NCI-H1417 (cell line): ENCODE results near the gene NTNG1.
"Not testable (repeated sequence)": the region's sequence is repeated elsewhere in the genome, so short reads cannot be mapped to it uniquely, and the experiment has no call there.

Source experiments
- DNase-seq, 3 experiments: peaks; one replicate each; lab custom pipeline; 2025; lab: John Stamatoyannopoulos, UW

The NTNG1 gene

DNA sequence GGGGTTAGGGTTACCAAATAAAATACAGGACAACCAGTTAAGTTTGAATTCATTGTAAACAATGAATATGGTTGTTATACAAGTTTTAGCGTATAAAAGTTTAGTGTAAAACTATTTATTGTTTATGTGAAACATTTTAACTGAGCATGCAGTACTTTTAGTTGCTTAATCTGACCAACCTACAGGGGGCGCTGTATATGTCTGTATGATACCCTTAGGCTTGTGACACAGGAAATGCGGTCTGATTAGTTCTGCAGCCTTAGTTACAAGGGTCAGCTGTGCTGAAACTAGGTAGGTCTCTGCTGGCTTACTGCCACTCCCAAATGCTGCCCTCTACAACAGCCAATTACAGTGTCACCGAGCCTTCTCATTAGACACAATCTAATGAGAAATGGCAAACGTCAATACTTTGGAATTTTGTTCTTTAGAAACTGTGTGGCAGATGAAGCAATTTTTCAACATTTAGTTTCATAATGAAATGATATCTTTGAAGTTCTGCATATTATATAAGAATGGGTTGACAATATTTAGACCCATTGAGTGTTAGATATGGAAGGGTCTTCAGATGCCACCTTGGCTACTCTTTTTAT is 56.2 kb downstream of the NTNG1 start:
- DNase-seq = peak in 2 of 3 experiments; percentile 2 to 15

DNA sequence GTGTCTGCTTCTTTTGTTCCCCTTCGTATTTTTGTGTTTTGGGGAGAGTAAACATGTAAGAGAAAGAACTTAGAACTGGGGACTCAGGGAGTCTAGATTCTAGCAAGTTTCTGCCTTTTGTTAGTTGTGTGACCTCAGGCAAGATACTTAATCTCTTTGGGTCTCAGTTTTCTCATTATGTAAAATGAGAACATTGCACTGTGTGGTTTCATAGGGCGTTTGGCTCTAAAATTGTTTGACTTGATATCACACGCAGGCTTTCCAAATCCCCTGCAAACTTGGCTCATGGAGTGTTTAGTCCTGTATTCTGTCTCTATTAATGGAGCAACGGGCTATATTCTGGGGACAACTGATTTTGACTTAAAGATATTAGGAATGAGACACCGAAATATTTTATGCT is 57.7 kb downstream of the NTNG1 start:
- DNase-seq = peak in 1 of 3 experiments; percentile 5

DNA sequence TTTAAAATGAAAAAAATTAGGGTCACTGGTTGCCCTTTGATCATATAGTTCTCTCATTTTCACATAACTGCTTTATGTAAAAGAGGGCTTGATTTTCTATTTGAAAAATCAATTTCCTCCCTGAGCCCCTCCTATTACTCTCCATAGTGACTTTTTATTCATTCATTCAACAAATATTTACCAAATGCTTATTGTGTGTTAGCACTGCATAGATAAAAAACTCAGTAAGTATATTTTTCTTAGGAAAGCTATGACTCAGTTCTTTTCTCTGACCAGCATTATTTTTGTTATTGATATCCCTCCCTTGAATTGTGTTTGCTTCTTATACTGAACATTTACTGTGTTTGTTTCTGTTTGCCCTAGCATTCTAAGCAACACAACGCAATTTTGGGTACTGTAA is 59.8 kb downstream of the NTNG1 start:
- DNase-seq = no peak

DNA sequence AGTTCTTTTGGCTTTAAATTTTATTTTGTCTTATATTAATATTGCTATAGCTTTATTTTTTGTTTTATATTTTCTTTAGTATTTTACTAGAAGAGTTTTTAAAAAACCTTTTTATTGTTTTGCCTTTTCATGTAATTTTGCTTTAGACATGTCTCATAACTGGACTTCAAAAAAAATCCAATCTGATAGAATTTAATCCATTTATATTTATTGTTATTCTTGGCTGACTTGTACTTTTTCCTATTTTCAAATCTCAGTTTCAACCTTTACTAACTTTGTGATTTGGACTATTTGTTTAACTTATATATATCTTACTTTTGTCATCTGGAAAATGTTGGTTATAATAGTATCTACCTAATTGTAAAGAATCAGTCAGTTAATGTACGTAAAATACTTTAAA is 61.2 kb downstream of the NTNG1 start:
- no peak for DNase-seq

DNA sequence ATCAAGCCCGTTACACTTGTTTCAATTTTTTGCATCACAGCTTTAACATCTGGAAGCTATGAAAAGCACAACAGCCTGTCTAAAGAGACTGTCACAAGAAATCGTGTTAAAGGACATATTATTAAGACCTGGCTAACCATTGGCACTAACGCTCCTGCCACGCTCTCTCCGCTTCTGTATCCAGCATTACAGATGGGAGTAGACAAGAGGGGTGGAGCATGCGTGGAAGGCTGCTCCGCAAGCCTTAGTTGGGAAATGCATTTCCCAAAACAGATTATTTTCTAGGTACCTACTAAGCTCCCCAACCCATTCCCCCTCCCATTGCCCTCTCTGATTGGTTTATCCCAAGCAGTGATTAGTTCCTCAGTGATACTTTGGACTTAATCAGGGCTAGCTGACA is 72.4 kb downstream of the NTNG1 start:
- no peak for DNase-seq

DNA sequence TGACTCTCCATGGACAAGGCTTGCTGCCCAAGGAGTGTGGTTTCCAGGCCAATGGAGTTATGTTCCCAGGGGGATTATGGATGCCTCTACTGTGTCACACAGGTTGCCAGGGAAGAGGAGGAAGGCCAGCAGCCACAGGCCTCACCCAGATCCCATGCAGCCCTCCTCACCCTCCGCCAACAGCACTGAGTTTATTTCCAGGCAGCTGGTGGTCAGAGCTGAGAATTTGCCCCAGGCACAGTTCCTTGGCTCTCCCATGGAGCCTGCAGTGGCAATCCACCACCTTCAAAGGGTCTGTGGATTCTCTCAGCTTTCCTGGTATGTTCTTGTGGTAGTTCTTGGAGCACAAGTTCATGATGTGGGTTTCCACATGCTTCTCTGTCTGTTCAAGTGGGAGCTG is 79.2 kb downstream of the NTNG1 start:
- DNase-seq = no peak

DNA sequence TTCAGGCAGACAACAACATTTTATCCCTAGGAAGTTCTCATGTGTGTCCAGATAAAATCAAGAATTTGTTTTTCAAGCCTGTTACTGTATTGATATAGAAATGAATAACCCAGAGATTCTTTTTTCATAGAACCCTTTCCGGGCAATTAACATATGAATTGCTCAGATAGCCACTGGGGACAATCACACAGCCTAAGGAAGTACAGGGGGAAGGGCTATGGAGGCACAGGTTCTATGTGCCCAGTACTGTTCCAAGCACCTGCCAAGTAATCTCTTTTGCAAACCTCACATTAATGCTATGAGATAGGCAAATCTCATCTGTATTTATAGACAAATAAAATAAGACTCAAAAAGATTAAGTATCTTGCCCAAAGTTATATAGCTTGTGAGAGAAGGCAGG is 84.9 kb downstream of the NTNG1 start:
- DNase-seq = peak in 2 of 3 experiments; percentile 11 to 17

DNA sequence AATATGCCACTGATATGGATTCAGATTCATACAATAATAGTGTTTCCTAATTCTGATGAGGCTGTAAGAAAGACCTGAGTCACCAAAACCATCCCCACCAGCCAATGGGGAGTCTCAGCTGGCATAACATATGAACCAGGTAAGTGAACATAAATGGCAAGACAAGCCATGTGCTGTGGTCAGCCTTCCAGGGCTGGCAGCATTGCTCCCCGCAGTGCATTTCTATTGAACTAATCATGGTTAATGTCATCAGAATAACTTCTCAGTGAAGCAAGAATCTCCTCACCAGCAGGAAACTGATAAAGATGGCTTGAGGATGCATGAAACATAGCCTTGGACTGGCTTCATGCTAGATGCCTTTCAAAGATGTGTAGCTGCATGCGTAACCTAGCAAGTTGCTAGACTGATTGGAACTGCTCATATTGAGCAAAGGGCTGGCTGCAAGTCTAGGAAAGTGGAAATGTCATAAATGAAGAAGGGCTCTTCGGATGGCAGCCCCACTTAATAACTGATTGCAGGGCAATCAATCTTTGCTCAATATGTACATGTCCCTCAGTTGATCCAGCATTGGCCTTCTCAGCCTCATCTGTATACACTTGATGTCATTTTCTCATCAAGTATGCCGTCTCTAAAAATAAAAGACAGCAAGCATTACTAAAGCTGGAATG is 88.0 kb downstream of the NTNG1 start:
- no peak for DNase-seq

DNA sequence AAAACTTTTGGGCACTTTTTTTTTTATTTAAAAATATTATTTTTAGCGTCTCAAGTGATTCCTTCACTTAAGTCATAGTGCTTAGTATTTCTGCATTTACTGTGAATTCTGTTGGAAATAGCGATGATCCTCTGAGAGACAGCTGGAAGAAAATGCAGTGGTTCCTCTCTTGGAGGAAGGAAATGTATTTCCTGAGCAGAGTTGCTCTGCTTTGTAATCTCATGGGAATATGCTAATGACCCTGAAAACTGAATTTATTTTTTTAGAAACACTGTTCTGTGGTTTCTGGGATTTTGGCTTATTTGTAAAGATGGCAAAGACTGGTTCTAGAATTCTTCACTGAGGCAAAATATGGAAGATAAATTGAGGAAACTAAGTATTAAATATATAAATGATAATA is 88.9 kb downstream of the NTNG1 start:
- DNase-seq = no peak

DNA sequence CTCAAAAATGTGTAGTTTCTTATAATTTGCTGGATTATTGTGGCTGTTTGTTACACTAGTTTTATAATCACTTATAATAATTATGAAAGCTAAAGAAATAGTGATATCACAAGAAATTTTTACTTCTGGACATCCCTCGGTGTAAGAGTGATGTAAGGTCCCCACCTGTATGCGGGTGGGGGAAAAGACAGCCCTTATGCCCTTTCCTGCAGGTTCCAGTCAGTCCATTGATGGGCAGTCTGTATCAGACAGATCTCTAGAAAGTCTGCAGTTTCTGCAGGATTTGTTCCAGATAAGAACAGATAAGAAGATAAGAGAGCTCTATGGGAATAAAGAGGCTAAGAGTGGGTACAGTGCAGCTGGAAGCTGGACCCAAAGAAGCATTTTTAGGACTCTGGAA is 89.3 kb downstream of the NTNG1 start:
- DNase-seq = no peak

DNA sequence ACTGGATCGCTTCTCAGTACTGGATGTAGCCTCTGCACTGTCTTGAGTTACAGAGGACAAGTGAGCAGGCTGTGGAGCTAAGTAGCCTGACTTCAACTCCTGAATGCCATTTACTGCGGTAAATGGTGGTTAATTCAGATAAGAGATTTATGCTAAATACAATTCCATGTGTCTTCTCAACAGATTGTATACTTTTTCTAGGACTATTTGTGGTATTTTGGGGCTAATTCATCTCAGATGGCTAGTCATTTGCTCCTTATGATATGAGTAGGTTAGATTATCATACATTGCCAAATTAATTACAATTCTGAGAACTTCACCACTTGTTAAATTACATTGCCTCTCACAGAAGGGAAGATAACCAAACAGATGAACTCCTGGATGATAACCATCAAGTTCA is 90.5 kb downstream of the NTNG1 start:
- no peak for DNase-seq

DNA sequence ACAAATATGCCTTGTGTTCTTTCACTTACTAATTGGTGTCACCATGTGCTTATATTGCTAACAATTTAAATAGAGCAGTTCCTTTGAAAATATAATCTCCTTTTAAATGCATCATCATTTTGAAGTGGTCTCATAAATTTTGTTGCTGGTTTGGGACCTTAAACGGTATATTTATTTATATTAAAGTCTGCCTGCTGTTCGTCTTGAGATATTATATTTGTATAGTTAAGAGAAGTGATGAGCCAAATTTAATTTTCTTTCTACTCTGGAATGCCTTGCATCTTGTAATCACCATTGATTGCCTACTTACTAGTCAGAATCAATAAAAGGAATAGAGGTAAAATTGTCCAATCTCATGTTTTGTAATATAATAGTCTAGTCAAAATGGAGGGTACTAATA is 91.6 kb downstream of the NTNG1 start:
- no peak for DNase-seq

DNA sequence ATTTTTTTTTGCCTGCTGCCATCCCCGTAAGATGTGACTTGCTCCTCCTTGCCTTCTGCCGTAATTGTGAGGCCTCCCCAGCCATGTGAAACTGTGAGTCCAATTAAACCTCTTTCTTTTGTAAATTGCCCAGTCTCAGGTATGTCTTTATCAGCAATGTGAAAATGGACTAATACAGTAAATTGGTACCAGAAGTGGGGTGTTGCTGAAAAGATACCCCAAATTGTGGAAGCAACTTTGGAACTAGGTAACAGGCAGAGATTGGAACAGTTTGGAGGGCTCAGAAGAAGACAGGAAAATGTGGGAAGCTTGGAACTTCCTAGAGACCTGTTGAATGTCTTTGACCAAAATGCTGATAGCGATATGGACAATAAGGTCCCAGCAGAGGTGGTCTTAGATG is 95.9 kb downstream of the NTNG1 start:
- not testable (repeated sequence) for DNase-seq

DNA sequence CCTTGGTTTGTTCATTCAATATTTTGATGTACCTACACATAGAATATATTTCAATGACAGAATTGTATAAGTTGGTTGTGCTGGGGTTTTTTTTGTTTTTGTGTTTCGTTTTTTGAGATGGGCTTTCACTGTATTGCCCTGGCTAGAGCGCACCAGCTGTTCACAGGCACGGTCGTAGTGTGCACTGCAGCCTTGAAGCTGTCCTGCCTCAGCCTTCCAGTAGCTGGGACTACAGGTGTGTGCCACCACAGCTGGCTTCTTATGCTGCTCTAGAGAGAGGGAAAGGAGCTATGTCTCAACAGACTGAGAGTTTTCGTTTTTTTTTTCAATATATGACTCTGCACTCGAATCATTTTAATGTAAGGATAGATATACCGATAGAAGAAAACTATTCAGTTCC is 102.6 kb downstream of the NTNG1 start:
- DNase-seq = no peak

DNA sequence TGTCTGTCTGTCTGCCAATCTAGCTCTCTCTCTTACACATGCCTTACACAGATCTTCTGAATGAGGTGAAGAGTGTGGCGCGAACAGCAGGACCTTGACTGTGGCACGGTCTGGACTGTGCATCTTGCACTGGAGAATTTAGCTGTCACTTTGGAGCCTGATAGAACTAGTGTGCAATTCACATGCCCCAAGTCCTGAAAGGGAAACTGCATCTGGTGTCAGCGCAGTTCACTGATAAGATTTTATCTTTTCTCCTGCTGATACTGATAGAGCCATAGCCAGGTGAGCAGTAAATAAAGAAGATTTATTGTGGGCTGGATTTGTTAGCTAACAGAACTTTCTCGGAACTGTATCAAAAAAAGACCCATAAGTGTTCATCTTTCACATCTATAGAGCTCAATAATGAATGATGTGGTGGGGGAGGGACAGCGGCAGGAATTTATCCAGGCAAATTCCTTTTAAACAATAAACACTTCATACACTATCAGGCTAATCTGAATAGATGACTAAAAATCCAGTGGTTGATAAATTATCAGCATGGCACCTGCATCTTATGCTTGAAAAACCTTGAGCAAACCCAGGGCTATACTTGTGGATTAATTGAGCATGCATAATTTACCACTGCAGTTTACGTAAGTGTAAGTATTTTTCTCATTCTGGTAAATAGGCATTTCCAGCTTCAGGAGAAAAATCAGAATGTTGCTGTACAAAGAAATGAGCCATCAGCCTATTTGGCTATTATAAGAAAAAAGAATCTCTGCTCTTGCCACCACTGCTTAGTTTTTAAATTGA is 104.1 kb downstream of the NTNG1 start:
- peak in 2 of 3 experiments; percentile 22 to 79 for DNase-seq

DNA sequence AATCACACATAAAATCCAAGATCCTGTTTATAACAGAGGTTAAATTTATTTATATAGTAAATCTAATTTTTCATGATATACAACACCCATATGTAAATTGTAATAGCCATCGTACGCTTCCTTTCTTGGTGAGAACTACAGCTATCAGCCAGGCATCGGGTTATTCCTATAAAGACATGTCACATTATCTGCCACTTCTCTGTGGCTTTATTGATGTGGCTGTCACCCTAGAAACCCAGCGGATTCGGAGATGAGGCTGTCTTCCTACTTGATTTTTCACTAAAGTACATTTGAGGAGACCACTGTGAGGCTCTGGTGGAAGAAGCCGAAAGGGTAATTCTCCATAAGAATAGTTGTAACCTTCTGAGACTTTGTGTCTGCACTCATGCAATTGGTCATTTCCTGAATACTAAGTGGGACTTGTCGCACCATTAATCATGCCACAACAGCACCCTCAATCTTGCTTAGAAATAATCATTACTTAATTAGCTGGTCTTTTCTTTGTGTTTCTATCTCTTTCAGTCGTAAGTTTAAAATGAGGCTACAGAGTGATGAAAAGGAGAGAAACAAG is 106.0 kb downstream of the NTNG1 start:
- peak in 2 of 3 experiments; percentile 25 to 70 for DNase-seq

DNA sequence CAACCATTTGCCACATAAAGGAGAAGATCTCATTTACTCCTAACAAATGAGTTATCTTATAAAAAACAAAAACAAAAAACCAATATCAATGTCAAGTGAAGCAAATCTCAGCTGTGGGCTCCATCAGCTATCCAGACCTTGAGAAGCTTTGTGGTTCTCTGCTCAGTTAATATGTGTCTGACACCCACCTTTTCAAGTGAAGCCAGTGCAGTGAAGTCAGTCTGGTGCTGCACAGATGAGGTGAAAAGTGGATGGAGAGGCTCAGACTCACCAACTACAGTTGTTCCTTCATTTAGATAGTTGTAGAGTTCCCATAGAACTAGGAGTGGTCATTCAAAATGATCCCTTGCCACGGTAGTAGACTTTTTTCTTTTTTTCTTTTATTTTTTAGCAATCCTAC is 106.8 kb downstream of the NTNG1 start:
- no peak for DNase-seq

DNA sequence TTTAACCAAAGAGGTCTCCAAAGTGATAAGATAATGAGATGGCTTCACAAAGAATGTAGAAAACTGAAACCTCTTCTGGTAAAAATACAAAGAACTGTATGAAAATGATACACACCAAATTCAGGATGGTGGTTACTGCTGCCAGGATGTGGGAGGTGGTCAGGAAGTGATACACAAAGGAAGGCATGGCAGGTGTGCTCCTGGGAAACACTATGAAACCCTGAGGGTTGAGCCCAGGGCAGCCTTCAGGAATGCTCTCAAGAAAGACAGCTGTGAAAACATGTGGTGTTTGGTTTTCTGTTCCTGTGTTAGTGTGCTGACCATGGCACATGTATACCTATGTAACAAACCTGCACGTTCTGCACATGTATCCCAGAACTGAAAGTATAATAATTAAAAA is 109.3 kb downstream of the NTNG1 start:
- peak in 2 of 3 experiments; percentile 36 to 71 for DNase-seq

DNA sequence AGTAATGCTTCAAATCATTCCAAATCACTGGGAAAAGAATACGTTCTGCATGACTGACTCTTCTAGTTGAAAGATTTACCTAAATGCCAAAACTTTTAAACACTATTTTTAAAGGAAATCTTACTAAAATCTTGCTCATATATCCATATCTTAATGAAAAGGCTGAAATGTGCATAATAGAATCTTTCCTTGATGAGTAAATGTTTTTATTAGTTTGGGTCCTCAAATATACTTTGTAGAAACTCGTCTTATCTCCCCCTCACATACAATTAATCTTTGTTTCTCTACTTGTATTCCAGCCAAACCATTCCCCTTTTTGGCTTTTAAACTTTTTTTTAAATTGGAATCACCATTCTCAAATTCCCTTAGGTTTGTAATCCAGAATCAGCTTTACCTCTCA is 110.2 kb downstream of the NTNG1 start:
- DNase-seq = no peak

DNA sequence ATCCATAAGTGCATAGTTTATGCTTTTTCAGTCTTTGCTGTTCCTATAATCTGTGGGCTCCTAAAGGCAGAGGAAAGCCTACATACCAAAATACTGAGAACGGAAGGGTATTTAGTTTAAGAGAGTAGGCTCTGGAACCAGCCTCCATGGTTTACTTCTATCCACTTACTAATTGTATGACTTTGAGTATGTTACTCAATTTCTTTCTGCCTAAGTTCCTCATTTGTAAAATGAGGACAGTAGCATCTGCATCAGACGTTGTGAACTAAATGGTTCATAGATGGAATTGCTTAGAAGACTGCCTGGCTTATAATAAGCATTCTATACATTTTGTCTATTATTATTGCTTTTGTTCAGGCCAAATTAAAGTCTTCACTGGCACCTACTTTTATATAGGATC is 111.0 kb downstream of the NTNG1 start:
- DNase-seq = no peak

DNA sequence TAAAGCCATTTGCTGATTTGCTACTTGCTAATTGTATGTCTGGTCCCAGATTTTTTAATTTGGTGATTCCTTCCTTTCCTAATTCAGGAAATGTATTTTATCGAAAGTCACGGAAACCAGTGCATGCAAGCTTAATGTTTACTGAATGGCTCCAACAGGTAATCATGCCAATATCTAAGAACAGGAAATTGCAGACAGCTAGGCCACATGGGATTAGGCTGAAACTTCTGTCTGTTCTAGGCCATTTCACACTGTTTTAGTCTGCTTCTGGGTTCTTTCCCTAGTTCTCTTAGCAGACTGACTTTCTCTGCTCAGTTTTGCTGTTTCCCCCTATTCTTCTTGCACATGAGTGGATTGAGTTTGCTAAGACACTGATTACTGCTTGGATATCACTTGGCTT is 111.4 kb downstream of the NTNG1 start:
- DNase-seq = no peak

DNA sequence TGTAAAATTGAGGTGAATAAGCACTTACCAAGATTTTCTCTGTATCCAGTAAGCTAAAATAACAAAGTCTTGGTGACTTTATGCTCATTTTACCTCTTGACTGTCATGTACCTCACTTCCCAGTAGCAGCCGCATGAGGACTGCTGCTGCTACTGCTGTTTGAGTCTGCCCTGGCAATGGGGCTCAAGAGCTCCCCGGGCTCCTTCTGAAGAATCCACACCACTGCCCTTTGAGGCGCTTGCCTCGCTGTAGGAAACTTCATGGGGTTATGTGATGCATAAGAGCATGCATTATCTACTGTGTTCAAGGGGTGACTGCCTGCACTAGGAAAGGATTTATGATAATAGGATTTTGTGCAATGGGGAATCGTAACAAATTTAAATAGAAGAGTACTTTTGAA is 113.5 kb downstream of the NTNG1 start:
- peak in 2 of 3 experiments; percentile 78 to 93 for DNase-seq

DNA sequence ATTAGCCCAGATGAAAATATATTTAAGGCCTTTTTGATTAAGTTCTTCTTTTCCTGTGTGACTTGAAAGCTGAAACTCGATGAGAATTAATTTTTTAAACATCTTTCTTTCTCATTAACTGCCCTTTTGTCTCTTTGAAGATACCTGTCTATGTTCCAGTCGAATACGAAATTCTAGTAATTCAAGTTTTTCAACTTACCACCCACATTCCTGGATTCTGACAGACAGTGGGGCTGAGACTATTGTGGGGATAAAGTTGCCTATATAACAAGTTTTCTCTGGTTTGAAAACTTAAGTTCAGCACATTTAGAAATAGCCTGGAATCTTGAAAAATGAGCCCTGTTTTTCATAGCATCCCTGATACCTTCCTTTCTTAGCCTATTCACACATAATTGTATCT is 114.6 kb downstream of the NTNG1 start:
- no peak for DNase-seq
